K562 (cell line): ENCODE data around the gene ASB6. TPM values are rescaled to one million over a fixed set of nuclear protein-coding genes. Genes with fewer than 3 reads are reported as not detected.

Experiments used
- BRD9 ChIP-seq: fragments of 450-650 bp; IDR thresholded peaks from 2 replicates; pipeline ENCODE4 v1.6.1; 2018; ENCODE audit warnings: low read depth; ENCODE audit not compliant: partially characterized antibody
- EHMT2 ChIP-seq: fragments of 450-650 bp; IDR thresholded peaks from 2 replicates; pipeline ENCODE4 v1.6.1; 2018; ENCODE audit warnings: antibody characterized with exemption
- ELF4 ChIP-seq: fragments of 450-650 bp; formaldehyde crosslinking; IDR thresholded peaks from 2 replicates; pipeline ENCODE4 v1.4.0; 2022; ENCODE audit warnings: missing genetic modification characterization
- MXD1 ChIP-seq: fragments of 250-450 bp; sonication (Bioruptor Pico); IDR thresholded peaks from 2 replicates; pipeline ENCODE4 v1.8.0; 2021; ENCODE audit warnings: borderline replicate concordance, mild to moderate bottlenecking, moderate library complexity; ENCODE audit not compliant: poor library complexity, severe bottlenecking
- PBX2 ChIP-seq, 2 experiments: IDR thresholded peaks in 1 of 2; conservative IDR thresholded peaks in 1 of 2; 2 replicates each; pipeline ENCODE4 v1.6.1; 2016; ENCODE audit warnings: low read depth in 2 of 2, mild to moderate bottlenecking in 1 of 2, missing compliant biosample characterization in 1 of 2, missing genetic modification characterization in 1 of 2, moderate library complexity in 1 of 2
- ZNF212 ChIP-seq: fragments of 450-650 bp; formaldehyde crosslinking; IDR thresholded peaks from 2 replicates; pipeline ENCODE4 v1.4.0; 2020; ENCODE audit warnings: mild to moderate bottlenecking
- polyA plus RNA-seq, 8 experiments: library from polyadenylated mRNA; depleted of rRNA in 4 of 8; stranded (reverse) in 5 of 8; unstranded in 3 of 8; fragments of >200 nt; fragmentation: Nextera tagmentation in 2 of 8; fragmentation: Illumina TruSeq in 1 of 8; extraction: Ambion mirVana in 2 of 8; extraction: Trizol in 1 of 8; gene quantifications; 2 replicates each; pipeline versions ENCODE4 v1.2.1 to v1.2.3, GENCODE V29; 2011 to 2014; ENCODE audit warnings: inconsistent platforms in 1 of 8, missing spikeins in 1 of 8
- total RNA-seq, 7 experiments: library from RNA; depleted of rRNA in 6 of 7; stranded (reverse); fragments of >200 nt in 6 of 7; fragmentation: Illumina TruSeq in 2 of 7; extraction: Trizol in 2 of 7; gene quantifications; 2 replicates each; pipeline versions ENCODE4 v1.2.1 to v1.2.3, GENCODE V29; 2011 to 2021; ENCODE audit warnings: low replicate concordance in 1 of 7
- TF ChIP-seq, protein P1 (sequence below), 2 experiments: IDR thresholded peaks; 2 replicates each; pipeline ENCODE4 v1.6.1; 2011; ENCODE audit warnings: borderline replicate concordance in 1 of 2, control low read depth in 1 of 2, low read depth in 1 of 2, low read length in 1 of 2, mild to moderate bottlenecking in 1 of 2, mixed read lengths in 1 of 2, moderate library complexity in 1 of 2; ENCODE audit not compliant: insufficient read depth in 1 of 2, insufficient read length in 1 of 2, poor library complexity in 1 of 2, severe bottlenecking in 1 of 2; ENCODE audit errors: extremely low read depth in 1 of 2
- TF ChIP-seq, protein P2 (sequence below), 2 experiments: fragments of 450-650 bp in 1 of 2; sonication (generic) in 1 of 2; formaldehyde crosslinking in 1 of 2; IDR thresholded peaks; 2 replicates each; pipeline versions ENCODE4 v1.7.1 to v1.9.0; 2016 to 2022; ENCODE audit warnings: inconsistent platforms in 1 of 2, mild to moderate bottlenecking in 1 of 2, missing genetic modification reagents in 1 of 2
- TF ChIP-seq, protein P3 (sequence below): IDR thresholded peaks from 2 replicates; pipeline ENCODE4 v1.6.1; 2014; ENCODE audit warnings: antibody characterized with exemption

The ASB6 gene
- total and polyA plus RNA-seq, 9 of the 15 experiments (the other 6 are each of a cell fraction or from before 2014, with no cell fraction given): 0.92 to 17.8 (median 11.3) TPM

DNA sequence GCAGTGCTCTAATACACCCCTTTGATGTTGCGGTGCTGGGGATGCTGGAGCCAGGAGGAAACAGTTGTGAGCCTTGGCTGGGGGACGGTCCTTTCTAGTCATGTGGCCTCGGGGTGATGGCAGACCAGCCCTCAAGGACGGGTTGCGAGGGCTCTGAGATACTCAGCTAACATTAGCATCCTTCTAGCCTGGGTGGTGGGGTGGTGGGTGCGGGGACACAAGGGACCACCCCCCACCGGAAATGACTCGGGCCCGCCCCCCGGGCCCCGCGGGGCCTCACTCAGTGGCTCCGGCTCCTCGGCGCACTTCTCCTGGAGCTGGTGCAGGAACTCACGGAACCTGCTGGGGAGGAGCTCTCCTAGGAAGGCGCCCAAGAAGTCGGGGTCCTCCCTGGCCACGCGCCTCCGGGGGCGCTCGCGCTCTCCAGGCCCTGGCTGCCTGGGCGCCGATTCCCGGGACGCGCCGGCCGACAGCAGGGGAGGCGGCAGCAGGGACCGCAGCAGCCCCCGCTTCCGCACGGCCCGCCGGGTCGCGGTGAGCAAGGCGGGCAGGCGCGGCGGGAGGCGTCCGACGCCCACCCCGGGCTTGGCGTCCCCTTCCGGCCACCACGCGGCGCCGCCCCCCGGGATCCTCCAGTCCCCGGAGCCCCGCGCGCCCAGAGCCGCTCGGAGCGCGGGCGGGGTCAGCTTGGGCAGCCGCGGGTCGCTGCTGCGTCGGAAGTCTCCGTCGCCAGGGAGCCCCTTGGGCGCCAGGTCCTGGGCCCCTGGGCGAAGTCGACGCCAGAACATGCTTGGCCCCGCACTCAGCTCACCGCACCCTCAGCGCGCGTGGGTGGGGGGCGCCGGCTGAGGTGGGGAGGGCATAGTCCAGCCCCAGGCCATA is 21.9 kb downstream of the ASB6 start (continued):
- TF ChIP-seq, protein P1, sequence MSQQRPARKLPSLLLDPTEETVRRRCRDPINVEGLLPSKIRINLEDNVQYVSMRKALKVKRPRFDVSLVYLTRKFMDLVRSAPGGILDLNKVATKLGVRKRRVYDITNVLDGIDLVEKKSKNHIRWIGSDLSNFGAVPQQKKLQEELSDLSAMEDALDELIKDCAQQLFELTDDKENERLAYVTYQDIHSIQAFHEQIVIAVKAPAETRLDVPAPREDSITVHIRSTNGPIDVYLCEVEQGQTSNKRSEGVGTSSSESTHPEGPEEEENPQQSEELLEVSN (IDR thresholded peaks at IDR 0.05; ENCODE audit: borderline replicate concordance in 1 of 2, extremely low read depth in 1 of 2, insufficient read depth in 1 of 2, insufficient read length in 1 of 2, low read depth in 1 of 2, low read length in 1 of 2, poor library complexity in 1 of 2, severe bottlenecking in 1 of 2): peak; percentile 23 to 49
- TF ChIP-seq EHMT2: no peak
- no peak for TF ChIP-seq ZNF212 (CRISPR knock-in tag)
- TF ChIP-seq, protein P2, sequence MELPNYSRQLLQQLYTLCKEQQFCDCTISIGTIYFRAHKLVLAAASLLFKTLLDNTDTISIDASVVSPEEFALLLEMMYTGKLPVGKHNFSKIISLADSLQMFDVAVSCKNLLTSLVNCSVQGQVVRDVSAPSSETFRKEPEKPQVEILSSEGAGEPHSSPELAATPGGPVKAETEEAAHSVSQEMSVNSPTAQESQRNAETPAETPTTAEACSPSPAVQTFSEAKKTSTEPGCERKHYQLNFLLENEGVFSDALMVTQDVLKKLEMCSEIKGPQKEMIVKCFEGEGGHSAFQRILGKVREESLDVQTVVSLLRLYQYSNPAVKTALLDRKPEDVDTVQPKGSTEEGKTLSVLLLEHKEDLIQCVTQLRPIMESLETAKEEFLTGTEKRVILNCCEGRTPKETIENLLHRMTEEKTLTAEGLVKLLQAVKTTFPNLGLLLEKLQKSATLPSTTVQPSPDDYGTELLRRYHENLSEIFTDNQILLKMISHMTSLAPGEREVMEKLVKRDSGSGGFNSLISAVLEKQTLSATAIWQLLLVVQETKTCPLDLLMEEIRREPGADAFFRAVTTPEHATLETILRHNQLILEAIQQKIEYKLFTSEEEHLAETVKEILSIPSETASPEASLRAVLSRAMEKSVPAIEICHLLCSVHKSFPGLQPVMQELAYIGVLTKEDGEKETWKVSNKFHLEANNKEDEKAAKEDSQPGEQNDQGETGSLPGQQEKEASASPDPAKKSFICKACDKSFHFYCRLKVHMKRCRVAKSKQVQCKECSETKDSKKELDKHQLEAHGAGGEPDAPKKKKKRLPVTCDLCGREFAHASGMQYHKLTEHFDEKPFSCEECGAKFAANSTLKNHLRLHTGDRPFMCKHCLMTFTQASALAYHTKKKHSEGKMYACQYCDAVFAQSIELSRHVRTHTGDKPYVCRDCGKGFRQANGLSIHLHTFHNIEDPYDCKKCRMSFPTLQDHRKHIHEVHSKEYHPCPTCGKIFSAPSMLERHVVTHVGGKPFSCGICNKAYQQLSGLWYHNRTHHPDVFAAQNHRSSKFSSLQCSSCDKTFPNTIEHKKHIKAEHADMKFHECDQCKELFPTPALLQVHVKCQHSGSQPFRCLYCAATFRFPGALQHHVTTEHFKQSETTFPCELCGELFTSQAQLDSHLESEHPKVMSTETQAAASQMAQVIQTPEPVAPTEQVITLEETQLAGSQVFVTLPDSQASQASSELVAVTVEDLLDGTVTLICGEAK (IDR thresholded peaks at IDR 0.05): 0 out of 2 replicates have a peak, but pooled peaks have one; percentile 28
- TF ChIP-seq, protein P2 (CRISPR knock-in tag; IDR thresholded peaks at IDR 0.05): no peak
- no peak for TF ChIP-seq ELF4 (CRISPR knock-in tag)
- TF ChIP-seq PBX2 (CRISPR knock-in tag; IDR thresholded peaks at IDR 0.05; ENCODE audit: low read depth): no peak
- no peak for TF ChIP-seq PBX2 (tag; conservative IDR thresholded peaks at IDR 0.05; ENCODE audit: low read depth)
- TF ChIP-seq, protein P3, sequence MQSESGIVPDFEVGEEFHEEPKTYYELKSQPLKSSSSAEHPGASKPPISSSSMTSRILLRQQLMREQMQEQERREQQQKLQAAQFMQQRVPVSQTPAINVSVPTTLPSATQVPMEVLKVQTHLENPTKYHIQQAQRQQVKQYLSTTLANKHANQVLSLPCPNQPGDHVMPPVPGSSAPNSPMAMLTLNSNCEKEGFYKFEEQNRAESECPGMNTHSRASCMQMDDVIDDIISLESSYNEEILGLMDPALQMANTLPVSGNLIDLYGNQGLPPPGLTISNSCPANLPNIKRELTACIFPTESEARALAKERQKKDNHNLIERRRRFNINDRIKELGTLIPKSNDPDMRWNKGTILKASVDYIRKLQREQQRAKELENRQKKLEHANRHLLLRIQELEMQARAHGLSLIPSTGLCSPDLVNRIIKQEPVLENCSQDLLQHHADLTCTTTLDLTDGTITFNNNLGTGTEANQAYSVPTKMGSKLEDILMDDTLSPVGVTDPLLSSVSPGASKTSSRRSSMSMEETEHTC: no peak
- TF ChIP-seq MXD1 (CRISPR knock-in tag): no peak
- no peak for TF ChIP-seq BRD9
